ENCODE data around the gene DPH5.

Gene DPH5

GRCh38 chr1:101065575-101065974 lies 40.0 kb upstream of the DPH5 start:
- TF ChIP-seq CTCF (IDR thresholded peaks at IDR 0.05; ENCODE audit: low read depth, low read length) = no peak
- no peak for TF ChIP-seq MAX (IDR thresholded peaks at IDR 0.05; ENCODE audit: low read depth, low read length)
- no peak for TF ChIP-seq POLR2A (IDR thresholded peaks at IDR 0.05; ENCODE audit: extremely low read depth, insufficient read length)
- no peak for TF ChIP-seq MYC (IDR thresholded peaks at IDR 0.05; ENCODE audit: low read depth, low read length)
- no peak overlapping the region for H3K4me3 ChIP-seq (ENCODE audit: low read depth, low read length)
- no peak for DNase-seq (ENCODE audit: low read depth)

DNA sequence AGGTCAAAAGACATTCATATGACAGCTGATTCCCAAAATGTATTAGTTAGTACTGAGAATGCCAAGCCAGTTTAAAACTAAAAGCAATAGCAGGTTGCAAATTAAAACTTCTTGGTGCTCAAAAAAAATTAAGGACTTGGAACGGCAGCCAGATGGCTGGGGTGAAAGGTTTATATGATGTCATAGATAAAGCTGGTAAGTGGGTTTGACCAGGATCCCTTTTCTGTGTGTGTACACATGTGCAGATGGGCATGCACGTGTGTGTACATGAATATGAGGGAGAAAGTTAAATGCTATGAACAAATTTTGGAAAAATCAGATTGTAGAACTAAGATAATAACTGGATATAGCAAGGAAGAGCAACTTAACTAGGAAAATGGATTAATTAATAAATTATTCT lies 39.1 kb upstream of the DPH5 start:
- no peak for DNase-seq (ENCODE audit: low read depth)
- H3K4me3 ChIP-seq (ENCODE audit: low read depth, low read length) = no peak overlapping the region
- no peak for TF ChIP-seq CTCF (IDR thresholded peaks at IDR 0.05; ENCODE audit: low read depth, low read length)
- no peak for TF ChIP-seq MYC (IDR thresholded peaks at IDR 0.05; ENCODE audit: low read depth, low read length)
- no peak for TF ChIP-seq POLR2A (IDR thresholded peaks at IDR 0.05; ENCODE audit: extremely low read depth, insufficient read length)
- TF ChIP-seq MAX (IDR thresholded peaks at IDR 0.05; ENCODE audit: low read depth, low read length) = no peak

DNA sequence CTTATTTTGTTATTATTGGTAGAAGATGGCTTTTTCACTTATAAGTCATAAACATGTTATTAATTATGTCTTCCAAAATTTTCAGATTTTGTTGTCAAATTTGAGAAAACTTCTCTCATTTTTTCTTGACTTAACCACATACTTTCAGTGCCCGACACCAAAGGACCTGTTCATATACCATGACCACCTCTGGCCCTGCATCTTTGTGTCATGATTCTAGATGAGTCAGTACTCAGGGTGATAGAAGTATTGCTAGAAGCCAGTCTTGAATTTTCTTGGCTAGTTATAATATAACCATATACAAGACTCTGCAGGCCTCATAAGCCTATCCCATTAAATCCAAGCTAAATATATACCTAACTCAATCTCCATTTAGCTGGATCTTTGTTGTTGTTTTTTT lies 35.4 kb upstream of the DPH5 start:
- TF ChIP-seq MAX (IDR thresholded peaks at IDR 0.05; ENCODE audit: low read depth, low read length) (no peak), POLR2A (IDR thresholded peaks at IDR 0.05; ENCODE audit: extremely low read depth, insufficient read length) (no peak), MYC (IDR thresholded peaks at IDR 0.05; ENCODE audit: low read depth, low read length) (no peak), CTCF (IDR thresholded peaks at IDR 0.05; ENCODE audit: low read depth, low read length) (no peak)
- H3K4me3 ChIP-seq (ENCODE audit: low read depth, low read length) = no peak overlapping the region
- no peak for DNase-seq (ENCODE audit: low read depth)

DNA sequence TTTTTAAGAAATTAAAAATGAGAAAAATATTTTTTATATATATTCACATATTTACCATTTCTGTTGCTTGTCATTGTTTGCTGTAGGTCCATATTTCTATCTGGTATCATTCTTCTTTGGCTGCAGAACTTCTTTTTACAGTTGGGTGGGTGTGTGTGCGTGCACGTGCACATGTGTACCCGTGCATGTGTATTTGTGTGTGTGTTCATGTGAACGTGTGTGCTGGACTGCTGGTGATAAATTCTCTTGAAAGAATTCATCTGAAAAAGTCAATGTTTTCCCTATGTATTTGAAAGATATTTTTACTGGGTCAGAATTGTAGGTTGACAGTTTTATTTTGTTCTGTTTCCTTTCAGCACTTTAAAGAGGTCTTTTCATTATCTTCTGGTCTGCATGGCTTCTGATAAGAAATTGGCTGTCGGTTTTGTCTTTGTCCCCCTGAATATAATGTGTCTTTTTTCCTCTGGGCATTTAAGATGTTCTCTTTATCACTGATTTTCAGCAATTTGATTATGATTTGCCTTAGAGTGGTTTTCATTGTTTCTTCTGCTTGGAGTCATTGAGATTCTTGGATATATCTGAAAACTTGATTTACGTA lies 34.5 kb upstream of the DPH5 start:
- no peak overlapping the region for H3K4me3 ChIP-seq (ENCODE audit: low read depth, low read length)
- no peak for TF ChIP-seq CTCF (IDR thresholded peaks at IDR 0.05; ENCODE audit: low read depth, low read length)
- TF ChIP-seq POLR2A (IDR thresholded peaks at IDR 0.05; ENCODE audit: extremely low read depth, insufficient read length) = no peak
- TF ChIP-seq MYC (IDR thresholded peaks at IDR 0.05; ENCODE audit: low read depth, low read length) = no peak
- no peak for TF ChIP-seq MAX (IDR thresholded peaks at IDR 0.05; ENCODE audit: low read depth, low read length)
- no peak for DNase-seq (ENCODE audit: low read depth)

DNA sequence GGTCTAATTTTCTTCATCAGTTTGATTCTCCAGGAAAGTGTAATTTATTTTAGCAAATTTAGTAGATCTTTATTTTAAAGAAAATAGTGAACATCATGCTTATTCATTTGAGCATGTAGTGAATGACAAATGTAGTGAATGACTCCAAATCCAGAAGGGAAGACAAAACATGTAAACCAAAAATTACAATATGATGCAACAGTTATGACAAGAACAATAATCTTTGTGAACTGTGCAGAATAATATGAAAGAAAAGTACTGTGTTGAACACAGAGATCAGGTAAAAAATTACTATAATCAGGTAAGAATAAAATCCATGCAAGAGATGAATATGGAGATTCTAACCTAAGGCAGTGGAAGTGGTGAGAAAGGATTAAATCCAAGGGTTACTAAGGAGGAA lies 30.0 kb upstream of the DPH5 start:
- no peak for DNase-seq (ENCODE audit: low read depth)
- TF ChIP-seq POLR2A (IDR thresholded peaks at IDR 0.05; ENCODE audit: extremely low read depth, insufficient read length) (no peak), MAX (IDR thresholded peaks at IDR 0.05; ENCODE audit: low read depth, low read length) (no peak), MYC (IDR thresholded peaks at IDR 0.05; ENCODE audit: low read depth, low read length) (no peak), CTCF (IDR thresholded peaks at IDR 0.05; ENCODE audit: low read depth, low read length) (no peak)
- no peak overlapping the region for H3K4me3 ChIP-seq (ENCODE audit: low read depth, low read length)

All from NB4 (cell line).